PC-3 (cell line): ENCODE data around the gene SH3D19.

Experiments used
- CTCF ChIP-seq: fragments of 300-600 bp; sonication (generic); conservative IDR thresholded peaks from 2 replicates; pipeline ENCODE4 v1.5.1; 2017; ENCODE audit warnings: antibody characterized with exemption, low read depth, mild to moderate bottlenecking, low read length
- EZH2 ChIP-seq: fragments of 300-600 bp; sonication (generic); IDR thresholded peaks from one replicate; pipeline ENCODE4 v1.6.1; 2017; ENCODE audit warnings: antibody characterized with exemption, mild to moderate bottlenecking, low read length; ENCODE audit not compliant: unreplicated experiment
- EZH2phosphoT487 ChIP-seq: fragments of 300-600 bp; sonication (generic); IDR thresholded peaks from 2 replicates; pipeline ENCODE4 v1.6.1; 2018; ENCODE audit warnings: mild to moderate bottlenecking, antibody characterized with exemption, low read length, borderline replicate concordance

GRCh38 chr4:151165205-151166000, 160.0 kb downstream of the SH3D19 start:
- TF ChIP-seq CTCF (no peak), EZH2phosphoT487 (no peak), EZH2 (no peak)
